Measurements from ENCODE around the gene EPX. TPM values are rescaled to one million over a fixed set of nuclear protein-coding genes. Genes with fewer than 3 reads are reported as not detected.

Gene EPX
- total and polyA plus RNA-seq, 3 donors from 2014 or later, result not detected

GRCh38 chr17:58150394-58150793, 42.1 kb upstream of the EPX start:
- H3K36me3 ChIP-seq (ENCODE audit: low read depth, missing control alignments), result no peaks in the 10 kb centered on the region
- H3K9me3 ChIP-seq, result no peaks in the 10 kb centered on the region
- no peaks in the 10 kb centered on the region for H3K27me3 ChIP-seq
- no peak overlapping the region for H3K27ac ChIP-seq
- no peak for DNase-seq
- TF ChIP-seq, protein P1, sequence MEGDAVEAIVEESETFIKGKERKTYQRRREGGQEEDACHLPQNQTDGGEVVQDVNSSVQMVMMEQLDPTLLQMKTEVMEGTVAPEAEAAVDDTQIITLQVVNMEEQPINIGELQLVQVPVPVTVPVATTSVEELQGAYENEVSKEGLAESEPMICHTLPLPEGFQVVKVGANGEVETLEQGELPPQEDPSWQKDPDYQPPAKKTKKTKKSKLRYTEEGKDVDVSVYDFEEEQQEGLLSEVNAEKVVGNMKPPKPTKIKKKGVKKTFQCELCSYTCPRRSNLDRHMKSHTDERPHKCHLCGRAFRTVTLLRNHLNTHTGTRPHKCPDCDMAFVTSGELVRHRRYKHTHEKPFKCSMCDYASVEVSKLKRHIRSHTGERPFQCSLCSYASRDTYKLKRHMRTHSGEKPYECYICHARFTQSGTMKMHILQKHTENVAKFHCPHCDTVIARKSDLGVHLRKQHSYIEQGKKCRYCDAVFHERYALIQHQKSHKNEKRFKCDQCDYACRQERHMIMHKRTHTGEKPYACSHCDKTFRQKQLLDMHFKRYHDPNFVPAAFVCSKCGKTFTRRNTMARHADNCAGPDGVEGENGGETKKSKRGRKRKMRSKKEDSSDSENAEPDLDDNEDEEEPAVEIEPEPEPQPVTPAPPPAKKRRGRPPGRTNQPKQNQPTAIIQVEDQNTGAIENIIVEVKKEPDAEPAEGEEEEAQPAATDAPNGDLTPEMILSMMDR (IDR thresholded peaks at IDR 0.05), result no peak
- TF ChIP-seq POLR2A (IDR thresholded peaks at IDR 0.05), result no peak
- H3K4me3 ChIP-seq, result no peak overlapping the region
- no peaks in the 10 kb centered on the region for H3K4me1 ChIP-seq
- WGBS, 2 donors, result 63% methylated on average over 6 of the region's 6 CpGs
- intact Hi-C loops (cut with DNase I; ENCODE audit: low total_unique reads), result no loop called here

GRCh38 chr17:58153046-58153445, 39.5 kb upstream of the EPX start:
- Histone ChIP-seq H3K4me3 (no peak overlapping the region), H3K9me3 (no peaks in the 10 kb centered on the region), H3K27me3 (no peaks in the 10 kb centered on the region), H3K4me1 (no peaks in the 10 kb centered on the region), H3K36me3 (ENCODE audit: low read depth, missing control alignments) (no peaks in the 10 kb centered on the region), H3K27ac (no peak overlapping the region)
- intact Hi-C loops (cut with DNase I; ENCODE audit: low total_unique reads), result no loop called here
- TF ChIP-seq, protein P1 (IDR thresholded peaks at IDR 0.05), result no peak
- TF ChIP-seq POLR2A (IDR thresholded peaks at IDR 0.05), result no peak
- WGBS, 2 donors, result 74% methylated on average over 2 of the region's 2 CpGs
- no peak for DNase-seq

DNA sequence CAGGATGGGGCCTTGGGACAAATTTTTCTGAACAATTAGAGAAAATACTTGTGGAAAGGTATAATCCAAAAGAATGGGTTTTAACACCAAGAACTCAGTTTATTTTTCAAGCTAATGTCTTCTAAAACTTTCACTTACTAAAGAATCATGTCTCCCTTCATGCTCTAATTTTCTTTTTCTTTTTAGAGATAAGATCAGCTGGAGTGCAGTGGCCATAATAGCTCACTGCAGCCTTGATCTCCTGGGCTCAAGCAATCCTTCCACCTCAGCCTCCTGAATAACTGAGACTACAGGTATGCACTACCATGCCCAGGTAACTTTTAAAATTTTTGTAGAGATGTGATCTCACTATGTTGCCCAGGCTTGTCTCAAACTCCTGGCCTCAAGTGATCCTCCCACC, 38.9 kb upstream of the EPX start:
- Histone ChIP-seq H3K4me3 (no peak overlapping the region), H3K4me1 (no peaks in the 10 kb centered on the region), H3K27me3 (no peaks in the 10 kb centered on the region), H3K27ac (no peak overlapping the region), H3K9me3 (no peaks in the 10 kb centered on the region), H3K36me3 (ENCODE audit: low read depth, missing control alignments) (no peaks in the 10 kb centered on the region)
- TF ChIP-seq, protein P1 (IDR thresholded peaks at IDR 0.05), result no peak
- TF ChIP-seq POLR2A (IDR thresholded peaks at IDR 0.05), result no peak
- no peak for DNase-seq
- intact Hi-C loops (cut with DNase I; ENCODE audit: low total_unique reads), result no loop called here

- Histone ChIP-seq H3K36me3 (ENCODE audit: low read depth, missing control alignments) (no peaks in the 10 kb centered on the region), H3K27ac (peak overlapping the region; percentile 11 to 50), H3K27me3 (no peaks in the 10 kb centered on the region), H3K9me3 (no peaks in the 10 kb centered on the region), H3K4me3 (peak overlapping the region; percentile 43 to 66), H3K4me1 (no peaks in the 10 kb centered on the region)
- DNase-seq, result peak; percentile 69
- TF ChIP-seq, protein P1 (IDR thresholded peaks at IDR 0.05), result no peak
- TF ChIP-seq POLR2A (IDR thresholded peaks at IDR 0.05), result no peak
- intact Hi-C loops (cut with DNase I; ENCODE audit: low total_unique reads), result no loop called here
- WGBS, 2 donors, result 1% methylated on average over 40 to 65 of the region's 65 CpGs
Observed at GRCh38 chr17:58156839-58157803, 35.4 kb upstream of the EPX start.
